ENCODE measurements around the gene DST. TPM values are rescaled to one million over a fixed set of nuclear protein-coding genes. Genes with fewer than 3 reads are reported as not detected.

Gene DST
- total RNA-seq, 1 experiment from 2014 or later: 132 TPM

DNA sequence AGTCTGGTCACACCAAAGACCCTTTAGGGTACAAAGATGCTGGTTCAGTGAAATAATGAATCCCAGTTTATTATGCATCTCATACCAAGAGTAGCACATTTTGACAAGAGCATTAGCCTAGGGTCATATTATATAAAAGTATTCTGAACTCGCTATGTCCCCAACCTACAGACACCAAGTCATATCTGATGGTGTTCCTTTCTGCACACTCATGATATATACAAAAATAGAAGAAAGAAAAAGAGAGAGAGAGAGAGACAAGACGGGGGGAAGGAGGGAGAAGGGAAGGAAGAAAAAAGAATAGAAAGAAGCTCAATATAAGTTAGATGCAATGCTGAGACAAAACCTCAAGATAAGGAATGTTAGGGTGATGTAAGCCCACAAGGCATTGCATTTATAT, 131.1 kb downstream of the DST start:
- DNase-seq (ENCODE audit: low spot score) (no peak), ATAC-seq (no peak)
- Mint-ChIP-seq H3K4me1 (no peaks in the 10 kb centered on the region), H3K27me3 (ENCODE audit: low read depth) (no peaks in the 10 kb centered on the region), H3K36me3 (peaks cover 53% of the 10 kb centered on the region), H3K4me3 (no peak overlapping the region), H3K27ac (peak overlapping the region; percentile 19; the same call in 1 of the 2 replicates), H3K9me3 (no peaks in the 10 kb centered on the region)
- TF ChIP-seq ZNF416 (CRISPR knock-in tag; IDR thresholded peaks at IDR 0.05): no peak
- TF ChIP-seq ZNF671 (CRISPR knock-in tag; IDR thresholded peaks at IDR 0.05): no peak
- no peak for TF ChIP-seq NFYB (CRISPR knock-in tag; conservative IDR thresholded peaks at IDR 0.05; ENCODE audit: low read depth)
- no peak for TF ChIP-seq ELF4 (CRISPR knock-in tag; IDR thresholded peaks at IDR 0.05; ENCODE audit: low read depth)
- no peak for TF ChIP-seq SOX15 (CRISPR knock-in tag; IDR thresholded peaks at IDR 0.05)
- ChIA-PET POLR2A (no interaction called here), CTCF (interaction anchor here (1.2 to 1.4 kb wide), 3 partner anchors 31 to 81 kb away, joined by 3 to 5 read pairs (median 4); no protein-coding TSS in a partner anchor)

DNA sequence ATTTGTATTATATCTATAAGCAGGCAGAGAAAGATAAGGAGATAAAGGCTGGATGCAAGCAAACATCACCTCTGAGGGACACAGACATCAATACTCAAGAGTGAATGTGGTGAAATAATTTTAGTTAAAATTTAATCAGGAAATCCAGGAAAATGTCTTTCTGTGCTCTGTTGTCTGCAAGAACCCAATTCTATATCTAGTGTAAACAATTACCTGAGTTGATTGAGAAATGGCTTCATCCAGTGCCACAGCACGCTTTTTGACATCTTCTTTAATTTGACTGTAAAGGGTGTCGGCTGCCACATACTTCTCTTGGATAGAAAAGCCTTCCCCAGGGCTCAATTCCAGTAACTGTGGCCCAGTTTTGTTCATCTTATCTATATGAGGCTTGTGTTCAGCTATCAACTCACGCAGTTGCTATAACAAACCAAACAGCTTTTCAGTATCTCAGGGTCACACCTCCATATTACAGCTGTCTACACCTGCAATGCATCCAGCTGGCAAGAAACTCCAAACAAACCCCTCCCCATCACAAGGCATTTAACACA, 131.6 kb downstream of the DST start:
- Mint-ChIP-seq H3K4me1 (no peaks in the 10 kb centered on the region), H3K27me3 (ENCODE audit: low read depth) (no peaks in the 10 kb centered on the region), H3K36me3 (peaks cover 56% of the 10 kb centered on the region), H3K4me3 (no peak overlapping the region), H3K9me3 (no peaks in the 10 kb centered on the region), H3K27ac (peak overlapping the region; percentile 19; the same call in 1 of the 2 replicates)
- ChIA-PET POLR2A (no interaction called here), CTCF (interaction anchor here (1.4 kb wide), 1 partner anchor 59 kb away, joined by 4 read pairs; no protein-coding TSS in a partner anchor)
- DNase-seq (ENCODE audit: low spot score): no peak
- 0 out of 2 replicates have a peak, but pooled peaks have one; percentile 33 for TF ChIP-seq GABPB1 (CRISPR knock-in tag; IDR thresholded peaks at IDR 0.05)
- TF ChIP-seq, protein P1, sequence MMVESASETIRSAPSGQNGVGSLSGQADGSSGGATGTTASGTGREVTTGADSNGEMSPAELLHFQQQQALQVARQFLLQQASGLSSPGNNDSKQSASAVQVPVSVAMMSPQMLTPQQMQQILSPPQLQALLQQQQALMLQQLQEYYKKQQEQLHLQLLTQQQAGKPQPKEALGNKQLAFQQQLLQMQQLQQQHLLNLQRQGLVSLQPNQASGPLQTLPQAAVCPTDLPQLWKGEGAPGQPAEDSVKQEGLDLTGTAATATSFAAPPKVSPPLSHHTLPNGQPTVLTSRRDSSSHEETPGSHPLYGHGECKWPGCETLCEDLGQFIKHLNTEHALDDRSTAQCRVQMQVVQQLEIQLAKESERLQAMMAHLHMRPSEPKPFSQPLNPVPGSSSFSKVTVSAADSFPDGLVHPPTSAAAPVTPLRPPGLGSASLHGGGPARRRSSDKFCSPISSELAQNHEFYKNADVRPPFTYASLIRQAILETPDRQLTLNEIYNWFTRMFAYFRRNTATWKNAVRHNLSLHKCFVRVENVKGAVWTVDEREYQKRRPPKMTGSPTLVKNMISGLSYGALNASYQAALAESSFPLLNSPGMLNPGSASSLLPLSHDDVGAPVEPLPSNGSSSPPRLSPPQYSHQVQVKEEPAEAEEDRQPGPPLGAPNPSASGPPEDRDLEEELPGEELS (CRISPR knock-in tag; IDR thresholded peaks at IDR 0.05): no peak
- no peak for ATAC-seq

DNA sequence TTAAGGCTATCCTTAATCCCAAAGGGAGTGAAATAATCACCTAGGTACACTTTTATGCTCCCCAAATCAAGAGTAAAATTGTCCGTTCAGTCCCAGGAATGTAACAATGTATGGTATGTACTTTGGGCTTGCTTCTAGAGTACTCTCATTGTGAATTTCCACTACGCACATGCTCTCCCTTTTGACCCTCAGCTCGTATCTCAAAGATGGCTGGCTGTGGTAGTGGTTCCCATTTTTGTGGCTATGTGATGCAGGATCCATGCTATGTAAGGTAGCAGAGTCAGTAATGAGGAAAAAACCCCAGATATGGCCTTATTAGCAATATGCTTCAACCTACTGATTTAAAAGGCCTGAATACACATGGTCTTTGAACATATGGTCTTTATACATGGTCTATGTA, 133.7 kb downstream of the DST start:
- no peaks in the 10 kb centered on the region for H3K27me3 Mint-ChIP-seq (ENCODE audit: low read depth)
- ChIA-PET POLR2A (no interaction called here), CTCF (no interaction called here)
- no peak overlapping the region for H3K4me3 Mint-ChIP-seq
- TF ChIP-seq, protein P2, sequence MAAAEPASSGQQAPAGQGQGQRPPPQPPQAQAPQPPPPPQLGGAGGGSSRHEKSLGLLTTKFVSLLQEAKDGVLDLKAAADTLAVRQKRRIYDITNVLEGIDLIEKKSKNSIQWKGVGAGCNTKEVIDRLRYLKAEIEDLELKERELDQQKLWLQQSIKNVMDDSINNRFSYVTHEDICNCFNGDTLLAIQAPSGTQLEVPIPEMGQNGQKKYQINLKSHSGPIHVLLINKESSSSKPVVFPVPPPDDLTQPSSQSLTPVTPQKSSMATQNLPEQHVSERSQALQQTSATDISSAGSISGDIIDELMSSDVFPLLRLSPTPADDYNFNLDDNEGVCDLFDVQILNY (CRISPR knock-in tag; IDR thresholded peaks at IDR 0.05): no peak
- H3K36me3 Mint-ChIP-seq: peaks cover 43% of the 10 kb centered on the region
- DNase-seq (ENCODE audit: low spot score) (no peak), ATAC-seq (no peak)
- no peak overlapping the region for H3K27ac Mint-ChIP-seq
- no peaks in the 10 kb centered on the region for H3K9me3 Mint-ChIP-seq
- no peaks in the 10 kb centered on the region for H3K4me1 Mint-ChIP-seq

DNA sequence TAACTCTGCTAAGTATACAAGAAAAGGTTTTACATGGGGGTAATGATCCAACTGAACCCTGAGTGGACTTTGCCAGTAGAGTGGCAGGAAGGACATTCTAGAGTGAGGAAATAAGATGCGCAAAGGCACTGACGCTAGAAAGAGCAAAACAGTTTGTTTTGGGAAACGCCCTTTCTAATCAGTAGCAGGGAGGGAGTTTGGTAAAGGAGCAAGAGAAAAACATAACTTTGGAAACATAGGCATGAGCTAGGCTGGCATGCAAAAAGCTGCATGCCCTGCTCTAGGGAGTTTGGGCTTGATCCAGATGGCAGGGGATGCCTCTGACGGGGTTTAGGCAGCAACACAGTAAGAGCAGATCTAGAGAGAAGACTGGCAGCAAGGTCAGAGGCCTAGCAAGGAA, 135.2 kb downstream of the DST start:
- TF ChIP-seq PRRX2 (CRISPR knock-in tag; IDR thresholded peaks at IDR 0.05) (no peak), ZNF317 (CRISPR knock-in tag; IDR thresholded peaks at IDR 0.05; ENCODE audit: borderline replicate concordance, low read depth) (no peak), ZNF263 (CRISPR knock-in tag; IDR thresholded peaks at IDR 0.05; ENCODE audit: low read depth) (no peak), NFYB (CRISPR knock-in tag; conservative IDR thresholded peaks at IDR 0.05; ENCODE audit: low read depth) (no peak), SP1 (CRISPR knock-in tag; conservative IDR thresholded peaks at IDR 0.05) (no peak), ZNF396 (CRISPR knock-in tag; IDR thresholded peaks at IDR 0.05; ENCODE audit: borderline replicate concordance) (no peak), GTF2I (CRISPR knock-in tag; conservative IDR thresholded peaks at IDR 0.05) (no peak), MYBL2 (CRISPR knock-in tag; IDR thresholded peaks at IDR 0.05) (no peak)
- TF ChIP-seq, protein P3, sequence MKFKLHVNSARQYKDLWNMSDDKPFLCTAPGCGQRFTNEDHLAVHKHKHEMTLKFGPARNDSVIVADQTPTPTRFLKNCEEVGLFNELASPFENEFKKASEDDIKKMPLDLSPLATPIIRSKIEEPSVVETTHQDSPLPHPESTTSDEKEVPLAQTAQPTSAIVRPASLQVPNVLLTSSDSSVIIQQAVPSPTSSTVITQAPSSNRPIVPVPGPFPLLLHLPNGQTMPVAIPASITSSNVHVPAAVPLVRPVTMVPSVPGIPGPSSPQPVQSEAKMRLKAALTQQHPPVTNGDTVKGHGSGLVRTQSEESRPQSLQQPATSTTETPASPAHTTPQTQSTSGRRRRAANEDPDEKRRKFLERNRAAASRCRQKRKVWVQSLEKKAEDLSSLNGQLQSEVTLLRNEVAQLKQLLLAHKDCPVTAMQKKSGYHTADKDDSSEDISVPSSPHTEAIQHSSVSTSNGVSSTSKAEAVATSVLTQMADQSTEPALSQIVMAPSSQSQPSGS (CRISPR knock-in tag; IDR thresholded peaks at IDR 0.05; ENCODE audit: borderline replicate concordance, low read depth): no peak
- TF ChIP-seq, protein P4, sequence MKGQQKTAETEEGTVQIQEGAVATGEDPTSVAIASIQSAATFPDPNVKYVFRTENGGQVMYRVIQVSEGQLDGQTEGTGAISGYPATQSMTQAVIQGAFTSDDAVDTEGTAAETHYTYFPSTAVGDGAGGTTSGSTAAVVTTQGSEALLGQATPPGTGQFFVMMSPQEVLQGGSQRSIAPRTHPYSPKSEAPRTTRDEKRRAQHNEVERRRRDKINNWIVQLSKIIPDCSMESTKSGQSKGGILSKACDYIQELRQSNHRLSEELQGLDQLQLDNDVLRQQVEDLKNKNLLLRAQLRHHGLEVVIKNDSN (CRISPR knock-in tag; IDR thresholded peaks at IDR 0.05): no peak
- H3K36me3 Mint-ChIP-seq: peaks cover 36% of the 10 kb centered on the region
- ChIA-PET CTCF (no interaction called here), POLR2A (no interaction called here)
- H3K9me3 Mint-ChIP-seq: no peaks in the 10 kb centered on the region
- no peaks in the 10 kb centered on the region for H3K27me3 Mint-ChIP-seq (ENCODE audit: low read depth)
- ATAC-seq (no peak), DNase-seq (ENCODE audit: low spot score) (no peak)
- no peaks in the 10 kb centered on the region for H3K4me1 Mint-ChIP-seq
- no peak overlapping the region for H3K4me3 Mint-ChIP-seq
- peak overlapping the region; percentile 44; the same call in 1 of the 2 replicates for H3K27ac Mint-ChIP-seq

Data from WTC11 (cell line).